Neural crest cell (in vitro differentiated cells): ENCODE measurements around the gene PPP1R2. TPM values are rescaled to one million over a fixed set of nuclear protein-coding genes. Genes with fewer than 3 reads are reported as not detected.

Source experiments
- DNase-seq: peaks from one replicate; pipeline ENCODE4 v3.0.0; 2021; ENCODE audit warnings: low read depth, mixed read lengths, low spot score
- H3K27ac Mint-ChIP-seq: one replicate; pipeline ENCODE4 v1.8.0; 2021; ENCODE audit warnings: mild to moderate bottlenecking, mixed read lengths; ENCODE audit not compliant: unreplicated experiment
- H3K27me3 Mint-ChIP-seq: 2 replicates; pipeline ENCODE4 v1.8.0; 2021; ENCODE audit warnings: low read depth, mild to moderate bottlenecking, mixed read lengths
- H3K36me3 Mint-ChIP-seq: 2 replicates; pipeline ENCODE4 v1.8.0; 2021; ENCODE audit warnings: low read depth, mild to moderate bottlenecking, mixed read lengths
- H3K4me1 Mint-ChIP-seq: 2 replicates; pipeline ENCODE4 v1.8.0; 2021; ENCODE audit warnings: mixed read lengths
- H3K4me3 Mint-ChIP-seq: one replicate; pipeline ENCODE4 v1.8.0; 2021; ENCODE audit warnings: mild to moderate bottlenecking, mixed read lengths
- H3K9me3 Mint-ChIP-seq: 2 replicates; pipeline ENCODE4 v1.8.0; 2021; ENCODE audit warnings: mixed read lengths
- total RNA-seq: library from RNA; stranded (reverse); gene quantifications from 2 replicates; pipeline ENCODE4 v1.2.1, GENCODE V29; 2021
- TF ChIP-seq, protein P1 (sequence below): fragments of 200-600 bp; sonication (generic); conservative IDR thresholded peaks from 2 replicates; pipeline ENCODE4 v1.5.0; 2021; ENCODE audit warnings: antibody characterized with exemption, mild to moderate bottlenecking

Gene PPP1R2
- total RNA-seq, 1 donor from 2014 or later: 31.5 TPM

DNA sequence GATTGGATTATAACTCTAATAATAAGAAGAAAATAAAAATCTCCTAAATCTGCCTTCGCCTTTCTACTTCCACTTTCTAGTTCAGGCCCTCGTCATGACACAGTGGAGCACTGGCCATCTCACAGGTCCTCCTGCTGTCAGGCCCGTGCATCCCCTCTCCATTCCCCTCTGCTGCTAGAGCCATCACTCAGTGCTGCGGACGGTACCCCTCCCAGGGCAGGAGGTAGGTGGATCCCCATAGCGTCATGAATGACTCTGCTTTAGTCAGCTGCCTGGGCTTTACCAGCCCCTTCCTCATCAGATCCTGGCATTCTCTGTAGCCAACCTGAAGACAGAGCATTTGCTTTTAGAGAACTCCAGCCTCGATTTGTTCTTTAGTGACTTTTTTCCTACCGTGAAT, 12.0 kb upstream of the PPP1R2 start:
- no peaks in the 10 kb centered on the region for H3K36me3 Mint-ChIP-seq
- H3K4me3 Mint-ChIP-seq: no peak overlapping the region
- H3K4me1 Mint-ChIP-seq: no peaks in the 10 kb centered on the region
- no peak overlapping the region for H3K27ac Mint-ChIP-seq
- H3K9me3 Mint-ChIP-seq: peaks cover 2% of the 10 kb centered on the region
- peaks cover 16% of the 10 kb centered on the region for H3K27me3 Mint-ChIP-seq
- TF ChIP-seq, protein P1, sequence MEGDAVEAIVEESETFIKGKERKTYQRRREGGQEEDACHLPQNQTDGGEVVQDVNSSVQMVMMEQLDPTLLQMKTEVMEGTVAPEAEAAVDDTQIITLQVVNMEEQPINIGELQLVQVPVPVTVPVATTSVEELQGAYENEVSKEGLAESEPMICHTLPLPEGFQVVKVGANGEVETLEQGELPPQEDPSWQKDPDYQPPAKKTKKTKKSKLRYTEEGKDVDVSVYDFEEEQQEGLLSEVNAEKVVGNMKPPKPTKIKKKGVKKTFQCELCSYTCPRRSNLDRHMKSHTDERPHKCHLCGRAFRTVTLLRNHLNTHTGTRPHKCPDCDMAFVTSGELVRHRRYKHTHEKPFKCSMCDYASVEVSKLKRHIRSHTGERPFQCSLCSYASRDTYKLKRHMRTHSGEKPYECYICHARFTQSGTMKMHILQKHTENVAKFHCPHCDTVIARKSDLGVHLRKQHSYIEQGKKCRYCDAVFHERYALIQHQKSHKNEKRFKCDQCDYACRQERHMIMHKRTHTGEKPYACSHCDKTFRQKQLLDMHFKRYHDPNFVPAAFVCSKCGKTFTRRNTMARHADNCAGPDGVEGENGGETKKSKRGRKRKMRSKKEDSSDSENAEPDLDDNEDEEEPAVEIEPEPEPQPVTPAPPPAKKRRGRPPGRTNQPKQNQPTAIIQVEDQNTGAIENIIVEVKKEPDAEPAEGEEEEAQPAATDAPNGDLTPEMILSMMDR: no peak
- no peak for DNase-seq

DNA sequence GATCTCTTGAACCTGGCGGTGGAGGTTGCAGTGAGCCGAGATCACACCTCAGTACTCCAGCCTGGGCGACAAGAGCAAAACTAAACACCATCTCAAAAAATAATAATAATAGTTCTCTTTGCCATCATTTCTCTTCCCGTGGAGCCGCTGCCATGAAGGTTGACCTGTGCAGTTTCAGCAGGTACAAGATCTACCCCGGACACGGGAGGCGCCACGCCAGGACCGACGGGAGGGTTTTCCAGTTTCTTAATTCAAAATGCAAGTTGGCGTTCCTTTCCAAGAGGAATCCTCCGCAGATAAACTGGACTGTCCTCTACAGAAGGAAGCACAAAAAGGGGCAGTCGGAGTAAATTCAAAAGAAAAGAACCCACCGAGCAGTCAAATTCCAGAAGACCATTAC, 11.3 kb upstream of the PPP1R2 start:
- Mint-ChIP-seq H3K27ac (no peak overlapping the region), H3K4me1 (no peaks in the 10 kb centered on the region), H3K36me3 (no peaks in the 10 kb centered on the region), H3K4me3 (no peak overlapping the region), H3K27me3 (peaks cover 16% of the 10 kb centered on the region), H3K9me3 (peaks cover 2% of the 10 kb centered on the region)
- no peak for DNase-seq
- TF ChIP-seq, protein P1: no peak

DNA sequence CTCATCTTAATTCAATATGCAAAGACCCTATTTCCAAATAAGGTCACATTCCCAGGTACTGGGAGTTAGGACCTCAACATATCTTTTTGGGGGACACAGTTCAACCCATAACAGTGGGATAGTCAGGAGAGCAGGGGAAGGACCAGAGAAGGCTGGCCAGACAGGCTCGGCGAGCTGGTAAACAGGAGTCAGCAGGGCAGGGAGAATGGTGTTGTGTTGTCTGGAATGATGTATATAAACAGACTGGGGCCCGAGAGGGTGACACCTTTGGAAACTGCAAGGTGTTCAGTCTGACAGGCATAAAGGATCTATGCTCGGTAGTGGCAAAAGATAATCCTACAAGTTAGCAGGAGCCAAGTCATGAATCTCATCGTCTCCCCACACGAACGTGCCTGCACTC, 10.1 kb upstream of the PPP1R2 start:
- DNase-seq: no peak
- no peak overlapping the region for H3K4me3 Mint-ChIP-seq
- peaks cover 12% of the 10 kb centered on the region for H3K27me3 Mint-ChIP-seq
- H3K4me1 Mint-ChIP-seq: peaks cover 8% of the 10 kb centered on the region
- no peak overlapping the region for H3K27ac Mint-ChIP-seq
- TF ChIP-seq, protein P1: no peak
- H3K36me3 Mint-ChIP-seq: no peaks in the 10 kb centered on the region
- peaks cover 2% of the 10 kb centered on the region for H3K9me3 Mint-ChIP-seq

GRCh38 chr3:195551381-195551978, 8.4 kb upstream of the PPP1R2 start:
- DNase-seq: no peak
- H3K4me1 Mint-ChIP-seq: peaks cover 15% of the 10 kb centered on the region
- no peak overlapping the region for H3K27ac Mint-ChIP-seq
- H3K27me3 Mint-ChIP-seq: peaks cover 16% of the 10 kb centered on the region
- no peak overlapping the region for H3K4me3 Mint-ChIP-seq
- peaks cover 2% of the 10 kb centered on the region for H3K9me3 Mint-ChIP-seq
- TF ChIP-seq, protein P1: no peak
- H3K36me3 Mint-ChIP-seq: no peaks in the 10 kb centered on the region

DNA sequence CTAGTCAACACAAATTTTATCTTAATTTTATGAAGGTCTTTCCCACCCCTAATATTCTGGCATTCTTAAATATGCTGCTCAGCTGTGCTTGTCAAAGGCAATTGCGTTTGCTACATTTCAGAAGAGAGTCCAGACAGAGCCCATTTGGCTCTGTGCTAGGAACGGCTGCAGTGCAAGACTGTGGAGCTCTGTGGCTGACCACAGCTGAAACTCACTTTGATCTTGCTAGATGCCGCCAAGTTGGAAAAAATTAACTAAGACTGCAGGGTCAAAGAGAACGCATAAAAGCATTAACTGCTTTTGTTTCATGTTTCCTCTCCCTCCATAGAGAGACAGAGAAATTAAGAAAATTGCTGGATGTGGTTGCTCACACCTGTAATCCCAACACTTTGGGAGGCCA, 7.6 kb upstream of the PPP1R2 start:
- Mint-ChIP-seq H3K36me3 (no peaks in the 10 kb centered on the region), H3K27ac (no peak overlapping the region), H3K4me1 (peaks cover 15% of the 10 kb centered on the region), H3K4me3 (no peak overlapping the region), H3K9me3 (no peaks in the 10 kb centered on the region), H3K27me3 (peaks cover 18% of the 10 kb centered on the region)
- TF ChIP-seq, protein P1: no peak
- DNase-seq: no peak
